HG02798 (cell line): Measurements from ENCODE around the gene FAM181A.

Experiments
- ATAC-seq: cut with Tn5 transposase; IDR thresholded peaks from one replicate; pipeline ENCODE4 v1.9.1; 2021; ENCODE audit warnings: mild to moderate bottlenecking; ENCODE audit not compliant: unreplicated experiment, poor library complexity

FAM181A gene

GRCh38 chr14:93946104-93946503 lies 19.0 kb downstream of the FAM181A start:
- ATAC-seq = no peak

GRCh38 chr14:93946541-93947090 lies 19.5 kb downstream of the FAM181A start:
- ATAC-seq = no peak

- no peak for ATAC-seq
These were observed 20.1 kb downstream of the FAM181A start for GRCh38 chr14:93947282-93947681.

- no peak for ATAC-seq
These were observed 22.4 kb downstream of the FAM181A start for GRCh38 chr14:93949511-93950075.

GRCh38 chr14:93950948-93951634 lies 23.9 kb downstream of the FAM181A start:
- no peak for ATAC-seq

- no peak for ATAC-seq
These were observed 24.7 kb downstream of the FAM181A start for GRCh38 chr14:93951635-93952540.

GRCh38 chr14:93952829-93953228 lies 25.7 kb downstream of the FAM181A start:
- no peak for ATAC-seq

- no peak for ATAC-seq
These were observed 26.1 kb downstream of the FAM181A start for GRCh38 chr14:93953263-93953662.

- no peak for ATAC-seq
These were observed 26.8 kb downstream of the FAM181A start for GRCh38 chr14:93953739-93954515.

- no peak for ATAC-seq
These were observed 27.3 kb downstream of the FAM181A start for GRCh38 chr14:93954516-93954830.

GRCh38 chr14:93954900-93955849 lies 28.0 kb downstream of the FAM181A start:
- peak; percentile 29 for ATAC-seq

- no peak for ATAC-seq
These were observed 28.8 kb downstream of the FAM181A start for GRCh38 chr14:93955850-93956481.

- no peak for ATAC-seq
These were observed 29.6 kb downstream of the FAM181A start for GRCh38 chr14:93956514-93957332.

- ATAC-seq = no peak
These were observed 30.2 kb downstream of the FAM181A start for GRCh38 chr14:93957333-93957710.

GRCh38 chr14:93957751-93958566 lies 30.8 kb downstream of the FAM181A start:
- ATAC-seq = no peak

GRCh38 chr14:93958567-93959238 lies 31.6 kb downstream of the FAM181A start:
- ATAC-seq = no peak
